Caco-2 (cell line): ENCODE data around the gene PCGF1. TPM values are rescaled to one million over a fixed set of nuclear protein-coding genes. Genes with fewer than 3 reads are reported as not detected.

Experiments
- BruUV-seq: library from RNA; stranded (reverse); fragments of 400-500 nt; replicated peaks from 2 replicates; lab custom pipeline; 2021; lab: Mats Ljungman, UMichigan
- CTCF ChIA-PET: fragments of 300-600 bp; sonication (Branson Sonifier 250); formaldehyde crosslinking; loops from one replicate; lab custom pipeline; 2022; ENCODE audit warnings: antibody characterized with exemption; lab: Charles Lee
- POLR2A ChIA-PET: fragments of 300-600 bp; sonication (Branson Sonifier 250); formaldehyde crosslinking; loops from one replicate; lab custom pipeline; 2022; ENCODE audit warnings: antibody characterized with exemption; lab: Charles Lee
- DNase-seq, 2 experiments: peaks; one replicate each; pipeline versions ENCODE4 v3.0.0 to v3.0.0-alpha.2; 2020 to 2022
- H3K27me3 ChIP-seq: replicated peaks from 2 replicates; pipeline ENCODE4 v1.6.0; 2011; ENCODE audit warnings: low read length; ENCODE audit not compliant: control insufficient read depth, insufficient read depth
- H3K36me3 ChIP-seq: 2 replicates; pipeline ENCODE4 v1.5.1; 2011; ENCODE audit warnings: low read length; ENCODE audit not compliant: control insufficient read depth, insufficient read depth
- H3K4me1 ChIP-seq: fragments of 250-450 bp; sonication (Bioruptor Pico); 2 replicates; pipeline ENCODE4 v1.5.1; 2020; ENCODE audit warnings: mild to moderate bottlenecking
- H3K4me3 ChIP-seq: 2 replicates; pipeline ENCODE4 v1.5.1; 2011; ENCODE audit warnings: low read depth, mild to moderate bottlenecking, control low read depth, low read length
- H3K9me3 ChIP-seq: fragments of 250-450 bp; sonication (Bioruptor Pico); 2 replicates; pipeline ENCODE4 v1.5.1; 2020; ENCODE audit warnings: mild to moderate bottlenecking, moderate library complexity
- H3K27ac Mint-ChIP-seq: one replicate; pipeline ENCODE4 v1.8.0; 2022; ENCODE audit warnings: mixed read lengths; ENCODE audit not compliant: unreplicated experiment
- H3K27me3 Mint-ChIP-seq: one replicate; pipeline ENCODE4 v1.8.0; 2022; ENCODE audit warnings: mixed read lengths; ENCODE audit not compliant: insufficient read depth, unreplicated experiment
- H3K36me3 Mint-ChIP-seq: one replicate; pipeline ENCODE4 v1.8.0; 2022; ENCODE audit warnings: mild to moderate bottlenecking, mixed read lengths; ENCODE audit not compliant: insufficient read depth, unreplicated experiment
- H3K4me1 Mint-ChIP-seq: one replicate; pipeline ENCODE4 v1.8.0; 2022; ENCODE audit warnings: low read depth, mixed read lengths; ENCODE audit not compliant: unreplicated experiment
- H3K4me3 Mint-ChIP-seq: one replicate; pipeline ENCODE4 v1.8.0; 2022; ENCODE audit warnings: mild to moderate bottlenecking, moderate library complexity, mixed read lengths; ENCODE audit not compliant: unreplicated experiment
- H3K9me3 Mint-ChIP-seq: one replicate; pipeline ENCODE4 v1.8.0; 2022; ENCODE audit warnings: mixed read lengths; ENCODE audit not compliant: unreplicated experiment
- CTCF ChIP-seq, 2 experiments: fragments of 200-600 bp in 1 of 2; IDR thresholded peaks; 1 replicate in 1 of 2; 2 replicates in 1 of 2; pipeline versions ENCODE4 v1.5.1 to v1.8.0; 2011 to 2022; ENCODE audit warnings: antibody characterized with exemption in 1 of 2, control low read depth in 1 of 2, inconsistent platforms in 1 of 2, low read depth in 1 of 2, low read length in 1 of 2, mild to moderate bottlenecking in 1 of 2, moderate library complexity in 1 of 2; ENCODE audit not compliant: insufficient read depth in 1 of 2, severe bottlenecking in 1 of 2, unreplicated experiment in 1 of 2
- intact Hi-C: fragments of 100-400 bp; cut with micrococcal nuclease; formaldehyde crosslinking; loops from one replicate; pipeline ENCODE4 v1.10.0; 2022; ENCODE audit not compliant: unreplicated experiment
- total RNA-seq: library from RNA; stranded (reverse); gene quantifications from 2 replicates; pipeline ENCODE4 v1.2.3, GENCODE V29; 2022

Gene PCGF1
- total RNA-seq, 1 experiment from 2014 or later: 29.7 TPM

- intact Hi-C loops: no loop called here
- Histone ChIP-seq H3K27me3 (no peaks in the 10 kb centered on the region), H3K9me3 (no peaks in the 10 kb centered on the region), H3K4me1 (peaks cover 6% of the 10 kb centered on the region), H3K4me3 (peak overlapping the region; percentile 78), H3K36me3 (peaks cover 9% of the 10 kb centered on the region)
- TSS peak; percentile 30 for BruUV-seq
- H3K27me3 Mint-ChIP-seq: no peaks in the 10 kb centered on the region
- peaks cover 46% of the 10 kb centered on the region for H3K36me3 Mint-ChIP-seq
- H3K4me1 Mint-ChIP-seq: peaks cover 18% of the 10 kb centered on the region
- H3K9me3 Mint-ChIP-seq: no peaks in the 10 kb centered on the region
- no peak for TF ChIP-seq CTCF (IDR thresholded peaks at IDR 0.05; ENCODE audit: insufficient read depth in 1 of 2, low read depth in 1 of 2, low read length in 1 of 2, severe bottlenecking in 1 of 2, unreplicated experiment in 1 of 2)
- peak; percentile 58 to 67 for DNase-seq
- H3K27ac Mint-ChIP-seq: peak overlapping the region; percentile 99
- H3K4me3 Mint-ChIP-seq: peak overlapping the region; percentile 99
- ChIA-PET CTCF (interaction anchor here (0.6 to 1.7 kb wide), 4 partner anchors 16 to 69 kb away, joined by 3 to 7 read pairs (median 4); partner anchors contain the start of genes CCDC142, TLX2 and TTC31), POLR2A (interaction anchor here (0.5 to 2.0 kb wide), 9 partner anchors 8 to 331 kb away, joined by 3 to 7 read pairs (median 4); partner anchors contain the start of genes CCDC142, PCGF1, TTC31 and WBP1)
Measured at GRCh38 chr2:74530239-74531187, 23.0 kb upstream of the PCGF1 start.

DNA sequence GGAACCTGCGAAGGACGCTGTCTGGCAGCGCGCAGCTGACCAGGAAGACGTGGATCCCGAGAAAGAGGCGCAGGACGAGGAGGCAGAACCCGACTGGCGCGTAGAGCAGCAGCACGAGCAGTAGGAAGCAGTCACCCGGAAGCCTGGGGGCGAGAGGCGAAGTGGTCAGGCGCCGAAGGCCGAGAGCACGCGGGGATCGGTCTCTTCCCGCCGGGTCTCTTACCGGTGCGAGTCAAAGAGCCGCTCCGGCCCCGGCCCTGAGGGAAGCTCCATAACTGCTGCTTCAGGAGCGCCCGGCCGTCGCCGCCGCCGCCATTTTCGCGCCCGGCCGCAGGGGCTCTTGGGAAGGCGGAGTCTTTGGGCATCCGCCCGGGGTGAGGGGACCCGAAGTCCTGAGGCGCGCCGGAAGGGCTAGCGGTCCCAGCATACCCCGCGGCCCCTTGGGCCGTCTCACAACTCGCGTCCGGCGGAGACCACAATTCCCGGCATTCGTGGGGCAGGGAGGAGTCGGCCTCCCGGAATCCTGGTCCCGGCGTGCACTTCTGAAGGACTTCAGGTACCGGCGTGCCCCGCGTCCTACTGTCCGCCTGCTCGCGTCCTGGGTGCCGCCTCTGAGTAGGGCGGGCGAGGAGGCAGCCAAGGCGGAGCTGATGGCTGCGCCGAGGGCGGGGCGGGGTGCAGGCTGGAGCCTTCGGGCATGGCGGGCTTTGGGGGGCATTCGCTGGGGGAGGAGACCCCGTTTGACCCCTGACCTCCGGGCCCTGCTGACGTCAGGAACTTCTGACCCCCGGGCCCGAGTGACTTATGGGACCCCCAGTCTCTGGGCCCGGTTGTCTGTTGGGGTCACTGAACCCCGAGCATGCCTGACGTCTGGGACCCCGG, 22.1 kb upstream of the PCGF1 start, which contains the start of the genes AUP1 and HTRA2:
Gene AUP1, minus strand, starts transcription at position 350 of the 882 bp plus-strand sequence. Its CDS starts 77 bp downstream, at position 273.
Gene HTRA2, plus strand, starts transcription at position 577 of the 882 bp plus-strand sequence. Its CDS starts 74 bp downstream, at position 651.
- H3K9me3 Mint-ChIP-seq: no peaks in the 10 kb centered on the region
- H3K4me3 Mint-ChIP-seq: peak within 1 kb of the TSS; percentile 99
- Histone ChIP-seq H3K27me3 (no peaks in the 10 kb centered on the region), H3K9me3 (no peaks in the 10 kb centered on the region), H3K4me3 (peak within 1 kb of the TSS; percentile 78), H3K36me3 (peaks cover 9% of the 10 kb centered on the region), H3K4me1 (peaks cover 6% of the 10 kb centered on the region)
- H3K36me3 Mint-ChIP-seq: peaks cover 46% of the 10 kb centered on the region
- TF ChIP-seq CTCF (IDR thresholded peaks at IDR 0.05; ENCODE audit: insufficient read depth in 1 of 2, low read depth in 1 of 2, low read length in 1 of 2, severe bottlenecking in 1 of 2, unreplicated experiment in 1 of 2): no peak
- POLR2A ChIA-PET: interaction anchor here (0.5 to 2.0 kb wide), 9 partner anchors 9 to 330 kb away, joined by 3 to 7 read pairs (median 4); partner anchors contain the start of genes CCDC142, PCGF1, TTC31 and WBP1
- no peaks in the 10 kb centered on the region for H3K27me3 Mint-ChIP-seq
- intact Hi-C loops: loop anchor here (1.0 to 2.0 kb wide), 7 partner anchors 13 to 75 kb away; partner anchors contain the start of genes INO80B, MRPL53, PCGF1 and TTC31
- no TSS peak for BruUV-seq
- CTCF ChIA-PET: interaction anchor here (0.8 to 1.7 kb wide), 6 partner anchors 15 to 68 kb away, joined by 3 to 7 read pairs (median 4); partner anchors contain the start of genes CCDC142 and TTC31
- H3K27ac Mint-ChIP-seq: peak within 1 kb of the TSS; percentile 99
- H3K4me1 Mint-ChIP-seq: peaks cover 18% of the 10 kb centered on the region
- DNase-seq: peak; percentile 99
